H54 (cell line): ENCODE measurements around the gene NDUFB10.

Experiments used
- DNase-seq: peaks from one replicate; pipeline ENCODE4 v3.0.0; 2011; ENCODE audit warnings: low spot score, mixed read lengths; ENCODE audit not compliant: insufficient read length
- FAIRE-seq: peaks from 3 replicates; lab custom pipeline; 2011; peaks lifted over from hg19 to GRCh38; lab: Jason Lieb, UNC
- POLR2A ChIP-seq: IDR thresholded peaks from 2 replicates; pipeline ENCODE4 v1.6.1; 2011; ENCODE audit warnings: low read depth, mild to moderate bottlenecking, low read length

The NDUFB10 gene

GRCh38 chr16:1998852-1999801 lies 39.8 kb downstream of the NDUFB10 start:
- FAIRE-seq (no peak), DNase-seq (no peak)
- TF ChIP-seq POLR2A: no peak

GRCh38 chr16:1999866-2000514 lies 40.7 kb downstream of the NDUFB10 start:
- no peak for FAIRE-seq
- no peak for DNase-seq
- TF ChIP-seq POLR2A: no peak

- DNase-seq (no peak), FAIRE-seq (no peak)
- no peak for TF ChIP-seq POLR2A
These were observed 41.7 kb downstream of the NDUFB10 start for GRCh38 chr16:2001035-2001434.

GRCh38 chr16:2001456-2002355 lies 42.4 kb downstream of the NDUFB10 start:
- no peak for TF ChIP-seq POLR2A
- DNase-seq (no peak), FAIRE-seq (no peak)

GRCh38 chr16:2002406-2003230 lies 43.3 kb downstream of the NDUFB10 start:
- DNase-seq (no peak), FAIRE-seq (no peak)
- TF ChIP-seq POLR2A: no peak

GRCh38 chr16:2003231-2003826 lies 44.0 kb downstream of the NDUFB10 start:
- TF ChIP-seq POLR2A: no peak
- no peak for FAIRE-seq
- DNase-seq: no peak

GRCh38 chr16:2003827-2004641 lies 44.7 kb downstream of the NDUFB10 start:
- peak; percentile 94 for DNase-seq
- no peak for FAIRE-seq
- no peak for TF ChIP-seq POLR2A

- FAIRE-seq (no peak), DNase-seq (no peak)
- no peak for TF ChIP-seq POLR2A
These were observed 45.6 kb downstream of the NDUFB10 start for GRCh38 chr16:2004795-2005517.

- TF ChIP-seq POLR2A: no peak
- no peak for DNase-seq
These were observed 46.3 kb downstream of the NDUFB10 start for GRCh38 chr16:2005646-2006045.

GRCh38 chr16:2006317-2006716 lies 47.0 kb downstream of the NDUFB10 start:
- no peak for FAIRE-seq
- no peak for TF ChIP-seq POLR2A
- DNase-seq: no peak

More at GRCh38 chr16:2005646-2006045, 46.3 kb downstream of the NDUFB10 start:
- no peak for FAIRE-seq

GRCh38 chr16:2007081-2007836 lies 47.9 kb downstream of the NDUFB10 start:
- DNase-seq (no peak), FAIRE-seq (no peak)
- TF ChIP-seq POLR2A: no peak
